Bronchial epithelial cell (primary cell): ENCODE measurements around the gene RALGAPA2. TPM values are rescaled to one million over a fixed set of nuclear protein-coding genes. Genes with fewer than 3 reads are reported as not detected.

ENCODE experiments used
- DNase-seq: peaks from one replicate; pipeline ENCODE4 v3.0.0-alpha.2; 2010; ENCODE audit warnings: low read depth
- FAIRE-seq: peaks from 2 replicates; lab custom pipeline; 2011; peaks lifted over from hg19 to GRCh38; lab: Jason Lieb, UNC
- H3K27me3 ChIP-seq: 2 replicates; pipeline ENCODE4 v1.5.1; 2011; ENCODE audit warnings: low read length; ENCODE audit not compliant: control insufficient read depth, insufficient read depth
- H3K36me3 ChIP-seq: 2 replicates; pipeline ENCODE4 v1.5.1; 2011; ENCODE audit warnings: low read length; ENCODE audit not compliant: control insufficient read depth, insufficient read depth
- H3K4me3 ChIP-seq: 2 replicates; pipeline ENCODE4 v1.5.1; 2011; ENCODE audit warnings: mild to moderate bottlenecking, low read depth, low read length, control low read depth
- CTCF ChIP-seq: IDR thresholded peaks from 2 replicates; pipeline ENCODE4 v1.5.1; 2011; ENCODE audit warnings: mild to moderate bottlenecking, moderate library complexity, low read length, control low read depth, inconsistent platforms; ENCODE audit not compliant: insufficient read depth, severe bottlenecking
- total RNA-seq: library from RNA; depleted of rRNA; stranded (reverse); fragments of >200 nt; gene quantifications from 2 replicates; pipeline ENCODE4 v1.2.1, GENCODE V29; 2014

RALGAPA2 gene
- total RNA-seq, 1 donor from 2014 or later, result 8.7 TPM

GRCh38 chr20:20443504-20443903 lies 268.9 kb downstream of the RALGAPA2 start:
- FAIRE-seq (no peak), DNase-seq (no peak)
- no peaks in the 10 kb centered on the region for H3K36me3 ChIP-seq
- H3K27me3 ChIP-seq, result no peaks in the 10 kb centered on the region
- H3K4me3 ChIP-seq, result no peak overlapping the region
- no peak for TF ChIP-seq CTCF

GRCh38 chr20:20442466-20442865 lies 270.0 kb downstream of the RALGAPA2 start:
- Histone ChIP-seq H3K27me3 (no peaks in the 10 kb centered on the region), H3K36me3 (no peaks in the 10 kb centered on the region), H3K4me3 (no peak overlapping the region)
- FAIRE-seq (no peak), DNase-seq (no peak)
- TF ChIP-seq CTCF, result no peak

- Histone ChIP-seq H3K4me3 (no peak overlapping the region), H3K36me3 (no peaks in the 10 kb centered on the region), H3K27me3 (no peaks in the 10 kb centered on the region)
- no peak for TF ChIP-seq CTCF
- DNase-seq (no peak), FAIRE-seq (no peak)
Measured at GRCh38 chr20:20440886-20441658, 271.4 kb downstream of the RALGAPA2 start.

- no peaks in the 10 kb centered on the region for H3K36me3 ChIP-seq
- no peak for TF ChIP-seq CTCF
- FAIRE-seq (no peak), DNase-seq (no peak)
- H3K27me3 ChIP-seq, result no peaks in the 10 kb centered on the region
- H3K4me3 ChIP-seq, result no peak overlapping the region
Measured at GRCh38 chr20:20440481-20440880, 272.0 kb downstream of the RALGAPA2 start.

- no peaks in the 10 kb centered on the region for H3K27me3 ChIP-seq
- DNase-seq, result no peak
- FAIRE-seq, result no peak
- TF ChIP-seq CTCF, result no peak
- no peaks in the 10 kb centered on the region for H3K36me3 ChIP-seq
- no peak overlapping the region for H3K4me3 ChIP-seq
Measured at GRCh38 chr20:20439602-20440190, 272.7 kb downstream of the RALGAPA2 start.
